NCI-H446 treated with DMSO at 0.1 percent for 48 hours (cell line): ENCODE measurements around the gene ENO1.
A peak's percentile ranks its signal among the peaks of the same experiment; 100 is the strongest.
"Not testable (repeated sequence)": the region's sequence is repeated elsewhere in the genome, so short reads cannot be mapped to it uniquely, and the experiment has no call there.

ENCODE experiments used
- DNase-seq: peaks from one replicate; lab custom pipeline; 2025; lab: John Stamatoyannopoulos, UW

Gene ENO1

GRCh38 chr1:8878448-8878697 lies at the start of gene ENO1:
ENO1 (minus strand) TSS chr1:8878686; CDS start chr1:8874908, 3,778 bp downstream.
- no peak for DNase-seq

- no peak for DNase-seq
Measured at GRCh38 chr1:8926707-8927694, 48.5 kb upstream of the ENO1 start.

- no peak for DNase-seq
Measured at GRCh38 chr1:8925960-8926359, 47.5 kb upstream of the ENO1 start.

GRCh38 chr1:8925406-8925805 lies 46.9 kb upstream of the ENO1 start:
- DNase-seq: no peak

- no peak for DNase-seq
Measured at GRCh38 chr1:8922962-8923361, 44.5 kb upstream of the ENO1 start.

GRCh38 chr1:8917536-8917935 lies 39.0 kb upstream of the ENO1 start:
- DNase-seq: not testable (repeated sequence)

- DNase-seq: no peak
Measured at GRCh38 chr1:8915446-8915845, 37.0 kb upstream of the ENO1 start.

- no peak for DNase-seq
Measured at GRCh38 chr1:8914466-8914865, 36.0 kb upstream of the ENO1 start.

GRCh38 chr1:8913457-8913856 lies 35.0 kb upstream of the ENO1 start:
- no peak for DNase-seq

- DNase-seq: no peak
Measured at GRCh38 chr1:8911416-8912309, 33.2 kb upstream of the ENO1 start.

- no peak for DNase-seq
Measured at GRCh38 chr1:8910914-8911313, 32.4 kb upstream of the ENO1 start.

- DNase-seq: no peak
Measured at GRCh38 chr1:8910331-8910730, 31.8 kb upstream of the ENO1 start.

- DNase-seq: no peak
Measured at GRCh38 chr1:8908388-8909151, 30.1 kb upstream of the ENO1 start.

- DNase-seq: no peak
Measured at GRCh38 chr1:8905582-8906191, 27.2 kb upstream of the ENO1 start.

- DNase-seq: peak; percentile 68
Measured at GRCh38 chr1:8903908-8904650, 25.6 kb upstream of the ENO1 start.

GRCh38 chr1:8903410-8903809 lies 24.9 kb upstream of the ENO1 start:
- no peak for DNase-seq

GRCh38 chr1:8902765-8903164 lies 24.3 kb upstream of the ENO1 start:
- DNase-seq: no peak

- DNase-seq: not testable (repeated sequence)
Measured at GRCh38 chr1:8900684-8901083, 22.2 kb upstream of the ENO1 start.

- no peak for DNase-seq
Measured at GRCh38 chr1:8899046-8899445, 20.6 kb upstream of the ENO1 start.

- not testable (repeated sequence) for DNase-seq
Measured at GRCh38 chr1:8898418-8898817, 19.9 kb upstream of the ENO1 start.

GRCh38 chr1:8897505-8897904 lies 19.0 kb upstream of the ENO1 start:
- DNase-seq: not testable (repeated sequence)
